CMK (cell line): Measurements from ENCODE around the gene TAB2.

Experiments used
- DNase-seq: peaks from one replicate; pipeline ENCODE4 v3.0.0-alpha.2; 2010; ENCODE audit warnings: low read depth

The TAB2 gene

DNA sequence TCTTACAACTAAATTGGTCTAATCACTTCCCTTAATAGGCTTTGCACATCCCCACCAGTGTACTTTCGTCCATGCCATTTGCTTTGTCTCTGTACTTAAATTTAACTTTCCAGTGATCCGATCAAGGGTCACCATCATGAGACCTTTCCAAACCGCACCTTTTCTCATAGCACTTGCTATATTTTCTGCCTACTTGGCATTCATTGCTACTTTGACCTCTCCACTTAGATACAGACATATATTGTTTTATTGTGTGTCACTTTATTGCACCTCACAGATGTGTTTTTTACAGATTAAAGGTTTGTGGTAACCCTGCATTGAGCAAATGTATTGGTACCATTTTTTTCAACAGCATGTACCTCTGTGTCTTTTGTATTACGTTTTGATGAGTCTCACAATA, 97.3 kb downstream of the TAB2 start:
- no peak for DNase-seq

DNA sequence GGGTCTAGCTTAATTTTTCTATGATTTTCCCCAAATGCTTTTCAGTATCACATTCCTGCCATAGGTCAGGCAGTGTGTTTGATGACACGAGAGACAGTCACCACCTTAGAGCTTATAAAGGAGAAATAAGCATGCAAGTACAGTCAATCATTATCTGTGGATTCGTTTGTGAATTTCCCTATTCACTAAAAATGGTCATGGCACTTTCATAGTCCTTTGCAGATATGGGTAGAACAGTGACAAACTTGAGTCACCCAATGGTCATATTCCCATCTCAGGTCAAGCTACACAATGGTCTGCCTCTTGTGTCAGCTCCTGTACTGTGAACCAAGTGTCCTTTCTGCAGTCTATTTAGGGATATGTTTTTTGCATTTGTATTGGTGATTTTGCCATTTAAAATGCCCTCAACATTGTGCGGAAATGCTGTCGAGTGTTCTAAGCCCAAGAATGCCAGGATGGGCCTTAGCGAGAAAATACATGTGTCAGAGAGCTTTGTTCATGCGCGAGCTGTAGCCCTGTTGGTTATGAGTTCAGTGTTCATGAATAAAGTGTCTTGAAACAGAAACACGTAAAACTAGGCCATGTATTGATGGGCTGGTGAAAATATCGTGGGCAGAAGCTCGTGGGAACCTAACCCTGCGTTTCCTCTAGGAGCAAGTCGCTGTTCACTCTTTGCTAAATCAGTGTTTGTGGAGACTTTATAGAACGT, 102.3 kb downstream of the TAB2 start:
- DNase-seq: no peak

DNA sequence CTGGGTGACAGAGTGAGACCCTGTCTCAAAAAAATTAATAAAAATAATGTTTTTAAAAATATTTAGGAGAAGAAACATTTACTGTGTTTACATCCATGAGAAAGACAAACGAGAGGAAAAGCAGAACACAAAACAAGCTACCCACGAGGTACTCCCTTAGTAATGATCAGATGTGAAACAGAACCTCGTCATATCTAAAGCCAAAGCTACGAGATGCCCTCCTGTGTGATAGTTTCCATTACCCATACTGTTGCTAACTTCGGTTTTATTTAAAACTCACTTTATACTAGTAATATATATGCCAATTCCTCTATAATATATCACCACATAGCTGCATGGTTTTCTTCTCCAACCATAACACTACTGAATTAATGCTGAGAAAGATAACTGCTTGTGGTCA, 103.6 kb downstream of the TAB2 start:
- DNase-seq: no peak

DNA sequence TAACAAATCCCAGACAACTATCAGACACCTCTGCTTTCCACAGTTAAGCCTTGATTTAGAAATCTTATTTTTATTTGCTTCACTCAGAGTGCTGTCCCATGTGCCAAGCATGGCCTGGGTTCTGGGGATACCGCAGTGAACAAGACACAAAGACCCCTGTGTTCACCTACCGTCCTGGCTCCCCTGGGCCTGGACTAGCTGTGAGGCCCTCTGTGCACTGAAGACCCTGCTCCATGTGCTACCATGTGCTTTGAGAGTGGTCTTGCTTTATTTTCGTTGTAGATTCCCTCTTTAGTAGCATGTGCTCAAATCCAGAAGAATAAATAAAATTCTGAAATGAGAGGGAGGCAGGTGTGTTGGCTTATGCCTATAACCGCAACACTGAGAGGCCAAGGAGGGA, 105.1 kb downstream of the TAB2 start:
- DNase-seq: no peak

DNA sequence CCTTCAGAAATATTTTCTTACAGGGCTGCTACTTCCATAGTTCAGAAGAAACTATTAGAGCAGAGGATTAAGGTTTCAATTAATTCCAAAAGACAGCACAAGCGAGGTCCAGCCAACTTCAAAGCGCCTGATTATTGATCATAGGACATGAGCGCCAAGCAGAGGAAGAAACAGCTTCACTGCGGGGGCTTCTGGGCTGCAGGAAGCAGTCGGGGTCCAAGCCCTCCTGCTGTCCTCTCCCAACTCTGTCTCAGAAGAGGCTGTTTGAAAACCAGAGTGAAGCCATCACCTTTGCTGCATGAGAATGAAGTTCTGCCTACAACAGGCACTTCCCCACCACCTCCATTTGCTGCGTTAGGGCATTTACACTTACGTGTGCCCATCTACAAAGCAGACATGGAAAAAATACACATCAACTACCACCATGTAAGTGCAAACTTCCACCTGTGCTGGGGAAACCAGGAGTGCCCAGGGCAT, 106.5 kb downstream of the TAB2 start:
- DNase-seq: no peak

DNA sequence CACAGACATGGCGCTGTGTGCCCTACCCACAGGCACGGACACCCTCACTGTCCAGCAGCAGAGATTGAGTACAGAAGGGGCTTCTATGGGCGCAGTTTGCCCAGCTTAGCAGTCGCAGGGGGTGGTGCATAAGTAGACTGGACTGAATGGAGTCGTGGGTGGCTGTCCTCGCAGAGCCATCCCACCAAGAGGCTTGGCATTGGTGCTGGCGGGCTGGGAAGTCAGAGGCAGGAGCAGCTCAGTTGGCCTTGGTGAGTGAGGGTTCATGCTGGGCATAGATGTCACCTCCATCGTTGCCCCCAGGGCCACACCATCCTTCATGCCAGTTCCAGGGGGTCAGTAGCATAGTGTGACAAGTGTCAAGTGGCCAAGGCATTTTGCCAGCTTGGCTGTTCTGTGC, 107.7 kb downstream of the TAB2 start:
- DNase-seq: no peak

DNA sequence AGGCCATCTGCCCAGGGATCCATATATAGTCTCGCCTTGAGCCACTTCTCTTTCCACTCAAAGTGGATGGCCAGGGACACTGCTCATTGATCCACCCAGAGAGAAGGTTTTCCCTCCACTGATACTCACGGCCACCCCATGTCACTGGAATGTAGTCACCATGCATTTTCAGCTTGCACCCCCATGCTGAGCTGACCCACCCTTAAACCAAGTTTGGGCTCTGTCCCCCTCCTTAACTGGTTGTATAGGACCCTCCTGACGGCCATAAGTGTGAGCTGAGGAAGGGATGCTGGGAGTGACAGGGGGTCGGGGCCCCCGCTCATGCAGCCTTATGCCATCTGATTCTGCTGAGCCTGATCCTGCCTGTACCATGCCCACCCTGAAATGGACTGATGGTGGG, 108.2 kb downstream of the TAB2 start:
- no peak for DNase-seq

DNA sequence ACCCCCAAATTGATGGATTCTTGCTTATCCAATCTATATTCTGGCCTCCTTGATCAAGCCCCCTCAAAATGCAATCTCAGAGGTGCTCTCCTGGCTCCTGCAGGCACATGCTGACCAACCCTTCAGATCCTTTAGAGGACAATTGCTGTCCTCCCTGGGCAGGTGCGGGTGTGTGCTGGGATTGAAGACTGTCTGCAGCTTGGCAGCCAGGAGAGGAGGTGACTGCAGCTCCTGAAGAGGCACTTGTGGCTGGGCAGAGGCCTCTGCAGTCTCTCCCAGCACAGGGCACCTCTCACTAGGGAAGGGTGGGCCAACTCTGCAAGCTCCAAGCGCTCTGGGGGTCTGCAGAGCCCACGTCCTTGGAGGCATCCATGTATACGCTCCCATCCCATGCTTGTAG, 111.1 kb downstream of the TAB2 start:
- no peak for DNase-seq

DNA sequence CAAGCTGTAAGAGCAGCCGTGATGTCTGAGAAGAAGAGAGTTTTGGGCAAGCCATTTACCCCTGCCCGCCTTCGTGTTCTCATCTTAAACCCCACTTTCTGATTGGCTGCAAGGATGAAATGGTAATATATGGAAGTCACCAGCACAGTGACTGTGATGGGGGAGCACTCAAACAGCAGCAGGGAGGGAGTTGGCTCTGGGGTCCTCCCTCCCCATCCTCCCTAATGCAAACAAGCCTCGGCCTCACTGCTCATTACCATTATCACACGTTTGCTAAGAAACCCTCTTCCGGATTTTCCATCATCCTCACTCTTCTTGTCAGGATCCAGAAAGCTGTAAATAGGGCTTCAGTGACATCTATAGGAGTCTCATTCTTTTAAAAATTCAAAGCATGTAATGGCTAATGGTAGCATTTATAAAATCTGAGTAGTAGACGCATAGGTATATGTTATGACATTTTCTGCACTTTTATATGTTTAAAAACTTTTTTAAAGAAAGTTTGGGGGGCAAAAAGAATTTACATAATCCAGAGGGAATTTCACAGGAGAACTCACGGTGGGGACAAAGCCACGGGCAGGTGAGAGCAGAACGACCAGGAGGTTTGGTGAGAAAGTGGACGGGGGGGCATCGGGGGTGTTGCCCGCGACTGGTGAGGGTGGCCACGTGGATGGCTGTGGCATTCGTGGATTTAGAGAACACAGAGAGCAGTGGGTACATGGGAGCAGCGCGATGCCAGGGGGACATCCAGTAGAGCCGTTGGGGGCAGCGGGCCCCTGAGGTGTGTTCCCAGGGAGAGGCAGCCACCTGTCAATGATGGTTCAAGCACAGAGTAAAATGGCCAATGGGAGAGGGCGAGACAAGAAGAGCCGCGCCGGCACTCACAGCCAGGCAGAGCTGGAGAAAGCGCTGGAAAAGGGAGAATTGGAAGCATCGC, 112.2 kb downstream of the TAB2 start:
- DNase-seq: no peak

DNA sequence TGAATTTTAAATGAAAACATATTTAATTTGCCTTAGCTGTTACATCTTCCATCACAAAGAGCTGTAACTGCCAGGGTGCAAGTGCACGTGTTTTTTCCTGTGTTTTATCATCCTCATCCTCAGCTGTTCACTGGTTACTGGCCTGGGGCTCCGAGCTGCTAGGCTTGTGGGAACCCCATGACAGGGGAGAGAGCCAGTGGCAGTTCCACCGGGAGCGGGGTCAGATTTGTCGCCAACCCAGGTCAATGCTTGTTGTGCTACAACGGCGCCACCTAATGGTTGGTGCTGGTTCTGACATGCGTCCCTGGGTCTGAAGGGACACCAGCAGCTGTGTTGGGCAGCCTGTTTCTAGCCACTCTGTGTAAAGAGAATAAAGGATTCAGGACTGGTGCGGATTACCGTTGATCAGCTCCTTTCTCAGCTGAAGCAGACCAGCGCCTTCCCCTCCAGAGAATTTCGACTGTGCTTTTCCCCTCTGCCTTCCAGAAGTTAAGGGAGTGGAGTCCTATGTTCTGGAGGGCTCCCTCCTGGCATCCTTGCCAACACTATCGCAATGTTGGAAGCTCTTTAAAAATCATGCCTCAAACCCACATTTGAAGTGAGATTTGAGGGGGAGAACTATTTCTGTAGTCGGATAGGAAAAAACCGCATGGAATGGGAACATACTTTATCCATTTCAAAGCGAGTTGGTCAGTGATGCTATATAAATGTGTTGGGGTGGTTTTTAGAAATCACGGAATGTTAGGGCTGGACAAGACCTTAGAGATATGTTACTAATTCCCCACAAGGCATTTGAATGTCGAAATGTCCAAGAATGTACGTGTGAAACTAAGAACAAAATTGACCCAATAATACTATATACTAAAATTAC, 114.6 kb downstream of the TAB2 start:
- DNase-seq: peak; percentile 75

DNA sequence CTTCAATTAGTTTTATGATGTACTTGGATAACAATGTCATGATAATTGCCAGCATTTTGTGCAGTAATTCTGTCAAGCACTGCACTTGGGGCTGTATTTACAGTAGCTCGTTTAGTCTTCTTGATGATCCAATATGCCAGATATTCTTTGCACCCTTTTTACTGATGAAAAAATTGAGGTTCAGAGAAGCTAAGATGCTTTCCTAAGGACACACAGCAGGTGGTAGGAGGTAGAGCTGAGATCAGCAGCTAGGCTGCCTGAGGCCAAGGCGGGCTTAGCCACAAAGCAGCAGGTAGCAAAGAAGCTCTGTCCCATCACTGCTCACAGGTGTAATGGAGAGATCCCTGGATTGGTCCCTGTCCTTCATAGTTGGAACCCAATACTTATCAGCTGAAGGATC, 115.9 kb downstream of the TAB2 start:
- no peak for DNase-seq

DNA sequence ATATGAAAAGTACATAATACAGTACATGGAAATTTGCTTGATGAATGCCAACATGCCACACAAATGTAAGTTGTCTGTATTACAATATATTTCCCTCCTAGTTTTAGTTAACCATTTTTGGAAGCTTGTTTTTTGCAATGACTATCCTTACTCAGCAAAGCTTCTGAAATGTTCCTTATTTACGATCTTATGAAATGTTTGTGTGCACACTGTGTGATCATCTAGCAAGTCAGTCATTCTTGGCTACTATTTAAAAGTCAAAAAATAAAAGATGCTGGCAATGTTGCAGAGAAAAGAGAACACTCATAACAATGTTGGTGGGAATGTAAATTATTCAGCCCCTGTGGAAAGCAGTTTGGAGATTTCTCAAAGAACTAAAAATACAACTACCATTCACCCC, 116.4 kb downstream of the TAB2 start:
- DNase-seq: no peak

DNA sequence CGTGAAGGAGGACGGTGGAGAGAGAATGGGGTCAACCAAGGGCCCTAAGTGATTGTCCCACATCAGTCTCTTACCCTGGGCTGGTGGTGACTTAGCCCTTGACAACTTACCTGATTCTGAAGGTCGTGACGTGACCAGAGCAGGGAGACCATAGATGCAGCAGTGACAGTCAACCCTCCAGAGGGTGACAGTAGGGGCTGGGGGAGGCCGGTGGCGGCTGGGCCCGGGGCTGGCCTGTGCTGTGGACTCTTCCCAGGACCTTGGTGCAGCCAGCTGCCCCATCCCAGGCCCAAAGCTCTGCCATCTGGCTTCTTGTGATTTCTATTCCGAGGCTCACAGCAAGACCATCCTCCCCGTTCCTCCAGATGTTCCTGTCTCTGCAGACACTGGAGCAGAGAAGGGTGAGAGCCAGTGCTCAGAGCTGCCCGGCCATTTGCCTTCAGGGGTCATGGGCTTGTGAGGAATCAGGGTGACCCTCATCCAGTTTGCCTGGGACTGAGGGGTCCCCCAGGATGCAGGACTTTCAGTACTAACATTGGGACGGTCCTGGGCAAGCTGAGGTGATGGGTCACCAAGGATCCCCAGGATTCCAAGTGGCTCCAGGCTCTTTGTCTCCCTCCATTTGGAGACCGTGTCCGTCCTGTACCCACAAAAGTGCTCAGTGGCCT, 118.5 kb downstream of the TAB2 start:
- DNase-seq: no peak

DNA sequence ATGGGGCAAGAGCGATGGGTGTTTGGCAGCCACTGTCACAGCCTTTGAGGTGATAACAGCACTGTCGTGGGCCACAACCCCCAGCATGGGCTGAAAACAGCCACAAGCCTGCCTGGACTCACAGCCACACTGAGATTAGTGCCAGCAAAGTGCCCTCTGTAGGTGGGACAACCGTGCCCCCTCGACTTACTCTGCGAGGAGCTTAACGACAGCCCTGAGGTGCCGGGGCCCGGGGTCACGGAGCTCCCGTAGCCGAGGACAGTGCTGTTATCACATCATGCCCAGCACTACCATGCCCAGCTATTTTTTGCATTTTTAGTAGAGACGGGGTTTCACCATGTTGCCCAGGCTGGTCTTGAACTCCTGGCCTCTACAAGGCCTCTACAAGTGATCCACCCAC, 119.1 kb downstream of the TAB2 start:
- no peak for DNase-seq

DNA sequence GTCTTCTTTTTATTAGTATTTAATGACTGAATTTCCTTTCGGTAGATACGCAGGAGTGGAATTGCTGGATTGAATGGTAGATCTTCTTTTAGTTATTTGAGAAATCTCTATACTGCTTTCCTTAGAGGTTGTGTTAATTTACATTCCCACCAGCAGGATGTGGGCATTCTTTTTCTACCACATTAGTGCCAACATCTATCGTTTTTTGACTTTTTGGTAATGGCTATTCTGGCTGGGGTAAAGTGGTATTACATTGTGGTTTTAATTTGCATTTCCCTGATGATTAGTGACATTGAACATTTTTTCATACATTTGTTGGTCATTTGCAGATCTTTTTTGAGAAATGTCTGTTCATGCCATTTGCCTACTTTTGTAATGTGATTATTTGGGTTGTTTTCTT, 119.7 kb downstream of the TAB2 start:
- no peak for DNase-seq

DNA sequence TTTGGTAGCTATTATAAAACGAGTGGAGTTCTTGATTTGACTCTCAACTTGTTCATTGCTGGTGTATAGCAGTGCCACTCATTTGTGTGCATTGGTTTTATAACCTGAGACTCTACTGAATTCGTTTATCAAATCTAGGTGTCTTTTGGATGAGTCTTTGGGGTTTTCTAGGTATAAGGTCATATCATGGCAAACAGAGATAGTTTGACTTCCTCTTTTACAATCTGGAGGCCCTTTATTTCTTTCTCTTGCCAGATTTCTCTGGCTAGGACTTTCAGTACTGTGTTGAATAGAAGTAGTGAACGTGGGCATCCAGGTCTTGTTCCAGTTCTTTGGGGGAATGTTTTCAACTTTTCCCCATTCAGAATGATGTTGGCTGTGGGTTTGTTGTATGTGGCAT, 121.3 kb downstream of the TAB2 start:
- no peak for DNase-seq

DNA sequence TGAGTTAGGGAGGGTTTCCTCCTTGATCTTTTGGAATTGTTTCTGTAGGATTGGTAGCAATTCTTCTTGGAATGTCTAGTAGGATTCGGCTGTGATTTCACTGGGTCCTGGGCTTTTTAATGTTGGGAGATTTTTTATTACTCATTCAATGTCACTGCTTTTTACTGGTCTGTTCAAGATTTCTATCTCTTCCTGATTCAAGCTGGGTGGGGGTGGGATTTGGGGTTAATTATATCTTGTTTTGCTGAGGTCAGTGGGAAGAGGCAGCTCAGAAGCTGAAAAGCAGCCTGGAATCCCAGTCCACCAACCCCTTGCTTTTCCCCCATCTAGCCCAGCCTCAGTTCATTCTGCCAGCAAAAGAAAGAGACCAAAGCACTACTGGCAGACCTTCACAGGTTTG, 122.1 kb downstream of the TAB2 start:
- DNase-seq: no peak

DNA sequence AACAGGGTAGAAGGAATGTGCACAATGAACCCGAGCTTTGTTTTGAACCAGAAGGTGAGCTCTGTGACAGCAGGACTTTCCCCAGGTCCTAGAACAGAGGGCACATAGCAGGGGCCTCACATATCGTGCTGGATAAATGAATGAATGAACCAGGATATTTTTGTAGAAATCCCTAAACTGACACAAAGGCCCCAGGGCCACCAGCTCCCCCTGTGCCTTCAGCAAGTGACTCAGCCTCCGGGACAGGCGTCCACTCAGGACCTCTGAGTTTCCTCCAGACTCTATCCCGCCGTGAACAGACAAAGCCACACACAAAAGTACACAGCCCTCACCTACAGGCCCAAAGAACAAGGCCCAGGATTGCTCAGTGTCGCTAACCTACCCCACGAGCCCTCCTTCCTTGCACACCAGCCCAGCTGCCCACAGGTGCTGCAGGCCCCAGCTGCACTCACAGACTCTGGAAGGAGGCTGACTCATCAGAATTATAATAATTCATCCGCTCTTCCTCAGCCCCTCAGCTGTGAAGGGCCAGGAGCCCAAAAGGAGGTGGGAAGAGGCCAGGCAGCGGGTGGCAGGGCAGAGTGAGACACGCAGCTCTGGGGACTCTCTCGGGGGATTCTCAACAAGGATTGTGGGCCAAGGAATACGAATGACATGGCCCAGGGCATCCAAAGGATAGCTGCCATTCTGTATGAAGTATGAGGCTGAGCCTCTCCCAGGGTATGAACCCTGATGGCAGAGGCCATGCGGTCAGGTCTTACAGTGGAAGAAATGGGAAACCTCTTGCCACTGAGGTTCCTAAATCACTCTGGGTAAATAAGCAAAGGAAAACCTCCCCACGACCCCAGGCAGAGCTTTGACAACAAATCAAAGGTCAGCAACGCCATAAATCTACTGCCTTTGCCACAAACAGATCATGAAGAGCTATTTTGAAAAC, 123.5 kb downstream of the TAB2 start:
- no peak for DNase-seq

DNA sequence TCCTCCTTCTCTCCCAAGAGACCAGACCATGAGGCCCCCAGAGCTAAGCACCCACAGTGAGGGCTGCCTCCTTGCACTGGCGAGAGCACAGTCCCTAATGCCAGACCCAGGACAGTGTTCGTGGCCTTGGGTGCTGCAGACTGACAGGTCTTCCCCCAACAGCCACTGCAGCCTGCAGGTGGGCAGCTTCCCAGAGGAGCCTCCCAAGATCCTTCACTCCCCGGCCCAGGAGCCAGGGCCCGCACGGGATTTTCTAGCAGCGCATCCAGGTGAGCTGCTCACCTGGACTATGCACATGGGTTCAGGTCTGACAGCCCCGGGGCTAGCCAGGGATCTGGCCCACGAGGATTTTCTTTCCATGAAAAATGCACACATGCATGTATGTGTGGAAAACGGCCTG, 124.2 kb downstream of the TAB2 start:
- DNase-seq: no peak

DNA sequence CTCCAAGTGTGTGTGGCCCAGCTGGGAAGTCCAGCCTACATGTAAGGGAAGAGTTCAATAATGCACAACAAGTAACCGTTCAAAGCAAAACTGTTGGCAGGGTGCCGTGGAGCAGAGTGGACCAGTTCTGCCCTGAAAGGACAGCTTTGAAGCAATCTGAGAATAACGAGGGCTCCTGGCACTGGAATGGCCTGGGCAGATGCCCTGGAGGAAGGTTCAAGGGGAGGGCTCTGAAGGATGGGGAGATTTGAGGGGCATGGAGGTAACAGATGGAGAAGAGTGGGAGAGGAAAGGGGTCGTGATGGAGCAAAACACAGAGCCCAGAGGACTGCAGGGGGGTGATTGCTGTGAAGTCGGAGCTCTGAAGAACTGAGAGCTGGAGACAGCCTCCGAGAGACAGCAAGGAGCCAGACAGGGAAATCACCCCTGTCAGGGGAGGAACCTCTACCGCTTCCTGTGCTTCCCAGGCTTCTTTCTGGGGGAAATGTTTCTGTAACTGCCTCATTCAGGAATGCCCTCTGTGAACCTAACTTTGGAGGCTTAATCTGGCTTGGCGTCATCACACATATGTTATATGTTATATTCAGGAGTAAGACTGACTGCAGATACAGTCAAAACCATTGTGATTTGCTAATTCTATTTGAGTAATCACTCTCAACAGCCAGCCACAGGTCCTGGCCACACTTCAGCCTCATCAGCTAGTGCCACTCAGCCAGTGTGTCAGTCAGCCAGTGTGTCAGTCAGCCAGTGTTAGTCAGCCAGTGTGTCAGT, 126.1 kb downstream of the TAB2 start:
- DNase-seq: no peak
